PC-3 (cell line): ENCODE measurements around the gene SLCO3A1. TPM values are rescaled to one million over a fixed set of nuclear protein-coding genes. Genes with fewer than 3 reads are reported as not detected.

Experiments used
- ATAC-seq: fragments of 200-7000 bp; cut with Tn5 transposase; 2 replicates; pipeline ENCODE4 v1.9.1; 2020; ENCODE audit warnings: mild to moderate bottlenecking, moderate library complexity
- BruUV-seq: library from RNA; stranded (reverse); fragments of 400-500 nt; replicated peaks from 2 replicates; lab custom pipeline; 2021; lab: Mats Ljungman, UMichigan
- CTCF ChIA-PET: fragments of 300-600 bp; sonication (Branson Sonifier 250); formaldehyde crosslinking; loops from one replicate; lab custom pipeline; 2022; ENCODE audit warnings: antibody characterized with exemption; lab: Charles Lee
- POLR2A ChIA-PET: fragments of 300-600 bp; sonication (Branson Sonifier 250); formaldehyde crosslinking; loops from one replicate; lab custom pipeline; 2022; ENCODE audit warnings: antibody characterized with exemption; ENCODE audit not compliant: unreplicated experiment; lab: Charles Lee
- DNase-seq: peaks from one replicate; pipeline ENCODE4 v3.0.0-alpha.2; 2015
- H2AFZ ChIP-seq: fragments of 300-600 bp; sonication (generic); 2 replicates; pipeline ENCODE4 v1.6.0; 2016; ENCODE audit warnings: antibody characterized with exemption, low read length
- H3F3A ChIP-seq: fragments of 300-600 bp; sonication (generic); one replicate; pipeline ENCODE4 v1.6.0; 2017; ENCODE audit warnings: antibody characterized with exemption, low read length, control low read depth, mild to moderate bottlenecking; ENCODE audit not compliant: unreplicated experiment
- H3K27ac ChIP-seq: fragments of 300-600 bp; sonication (generic); 2 replicates; pipeline ENCODE4 v1.5.1; 2016; ENCODE audit warnings: mild to moderate bottlenecking, low read length
- H3K27me3 ChIP-seq: fragments of 300-600 bp; sonication (generic); 2 replicates; pipeline ENCODE4 v1.6.1; 2016; ENCODE audit warnings: low read length, mixed read lengths
- H3K36me3 ChIP-seq: fragments of 300-600 bp; sonication (generic); 2 replicates; pipeline ENCODE4 v1.6.1; 2016; ENCODE audit warnings: low read depth, mixed run types, low read length, mixed read lengths
- H3K4me1 ChIP-seq: fragments of 300-600 bp; sonication (generic); 2 replicates; pipeline ENCODE4 v1.5.1; 2016; ENCODE audit warnings: low read length; ENCODE audit not compliant: insufficient read depth
- H3K4me2 ChIP-seq: fragments of 300-600 bp; sonication (generic); 2 replicates; pipeline ENCODE4 v1.6.0; 2016; ENCODE audit warnings: low read length
- H3K4me3 ChIP-seq: fragments of 300-600 bp; sonication (generic); 2 replicates; pipeline ENCODE4 v1.5.1; 2016; ENCODE audit warnings: mild to moderate bottlenecking, low read length, mixed read lengths
- H3K79me2 ChIP-seq: fragments of 300-600 bp; sonication (generic); 2 replicates; pipeline ENCODE4 v1.6.1; 2017; ENCODE audit warnings: low read length, mixed read lengths
- H3K9ac ChIP-seq: fragments of 300-600 bp; sonication (generic); 2 replicates; pipeline ENCODE4 v1.6.0; 2016; ENCODE audit warnings: mild to moderate bottlenecking, low read length
- H3K9me2 ChIP-seq: fragments of 300-600 bp; sonication (generic); replicated peaks from 2 replicates; pipeline ENCODE4 v1.6.1; 2016; ENCODE audit warnings: mixed run types, low read length, mixed read lengths
- H3K9me3 ChIP-seq: fragments of 300-600 bp; sonication (generic); 2 replicates; pipeline ENCODE4 v1.6.1; 2016; ENCODE audit warnings: low read length, mixed read lengths
- H4K20me1 ChIP-seq: fragments of 300-600 bp; sonication (generic); 2 replicates; pipeline ENCODE4 v1.6.1; 2016; ENCODE audit warnings: low read length, mixed read lengths
- EZH2 ChIP-seq: fragments of 300-600 bp; sonication (generic); IDR thresholded peaks from one replicate; pipeline ENCODE4 v1.6.1; 2017; ENCODE audit warnings: antibody characterized with exemption, mild to moderate bottlenecking, low read length; ENCODE audit not compliant: unreplicated experiment
- EZH2phosphoT487 ChIP-seq: fragments of 300-600 bp; sonication (generic); IDR thresholded peaks from 2 replicates; pipeline ENCODE4 v1.6.1; 2018; ENCODE audit warnings: mild to moderate bottlenecking, antibody characterized with exemption, low read length, borderline replicate concordance
- intact Hi-C: fragments of 100-400 bp; cut with micrococcal nuclease; formaldehyde crosslinking; loops from 2 replicates; pipeline ENCODE4 v1.9.0; 2023
- total RNA-seq: library from RNA; depleted of rRNA; stranded (reverse); fragments of >200 nt; gene quantifications from 2 replicates; pipeline ENCODE4 v1.2.3, GENCODE V29; 2014
- TF ChIP-seq, protein P1 (sequence below): fragments of 300-600 bp; sonication (generic); conservative IDR thresholded peaks from 2 replicates; pipeline ENCODE4 v1.5.1; 2017; ENCODE audit warnings: antibody characterized with exemption, low read depth, mild to moderate bottlenecking, low read length

The SLCO3A1 gene
- total RNA-seq, 1 experiment from 2014 or later, result 0.07 TPM

DNA sequence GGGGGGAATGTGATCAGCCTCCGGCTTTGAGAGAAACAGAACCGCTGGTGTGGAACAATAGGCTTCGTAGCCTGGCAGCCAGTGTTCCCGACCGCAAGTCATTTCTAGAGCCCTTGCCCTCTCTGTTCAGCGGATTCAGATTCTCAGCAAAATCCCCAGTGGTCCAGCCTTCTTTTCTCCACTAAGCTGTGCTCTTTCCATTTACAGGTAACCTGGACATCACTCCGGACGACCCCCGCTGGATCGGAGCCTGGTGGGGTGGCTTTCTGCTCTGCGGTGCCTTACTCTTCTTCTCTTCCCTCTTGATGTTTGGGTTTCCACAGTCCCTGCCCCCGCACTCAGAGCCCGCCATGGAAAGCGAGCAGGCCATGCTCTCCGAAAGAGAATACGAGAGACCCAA is 250.6 kb downstream of the SLCO3A1 start:
- no peak for ATAC-seq
- no peak overlapping the region for H3K9ac ChIP-seq
- no peak for DNase-seq
- BruUV-seq, result no TSS peak
- no peaks in the 10 kb centered on the region for H3K9me3 ChIP-seq
- H3K9me2 ChIP-seq, result no peaks in the 10 kb centered on the region
- no peak overlapping the region for H3K4me2 ChIP-seq
- H4K20me1 ChIP-seq, result no peaks in the 10 kb centered on the region
- POLR2A ChIA-PET, result no interaction called here
- no peak overlapping the region for H2AFZ ChIP-seq
- no peaks in the 10 kb centered on the region for H3K36me3 ChIP-seq
- H3K79me2 ChIP-seq, result no peaks in the 10 kb centered on the region
- H3K4me1 ChIP-seq, result no peaks in the 10 kb centered on the region
- no peak overlapping the region for H3K4me3 ChIP-seq
- no peaks in the 10 kb centered on the region for H3F3A ChIP-seq
- intact Hi-C loops, result no loop called here
- no peak overlapping the region for H3K27ac ChIP-seq
- CTCF ChIA-PET, result no interaction called here
- TF ChIP-seq EZH2, result no peak
- no peak for TF ChIP-seq EZH2phosphoT487
- TF ChIP-seq, protein P1, sequence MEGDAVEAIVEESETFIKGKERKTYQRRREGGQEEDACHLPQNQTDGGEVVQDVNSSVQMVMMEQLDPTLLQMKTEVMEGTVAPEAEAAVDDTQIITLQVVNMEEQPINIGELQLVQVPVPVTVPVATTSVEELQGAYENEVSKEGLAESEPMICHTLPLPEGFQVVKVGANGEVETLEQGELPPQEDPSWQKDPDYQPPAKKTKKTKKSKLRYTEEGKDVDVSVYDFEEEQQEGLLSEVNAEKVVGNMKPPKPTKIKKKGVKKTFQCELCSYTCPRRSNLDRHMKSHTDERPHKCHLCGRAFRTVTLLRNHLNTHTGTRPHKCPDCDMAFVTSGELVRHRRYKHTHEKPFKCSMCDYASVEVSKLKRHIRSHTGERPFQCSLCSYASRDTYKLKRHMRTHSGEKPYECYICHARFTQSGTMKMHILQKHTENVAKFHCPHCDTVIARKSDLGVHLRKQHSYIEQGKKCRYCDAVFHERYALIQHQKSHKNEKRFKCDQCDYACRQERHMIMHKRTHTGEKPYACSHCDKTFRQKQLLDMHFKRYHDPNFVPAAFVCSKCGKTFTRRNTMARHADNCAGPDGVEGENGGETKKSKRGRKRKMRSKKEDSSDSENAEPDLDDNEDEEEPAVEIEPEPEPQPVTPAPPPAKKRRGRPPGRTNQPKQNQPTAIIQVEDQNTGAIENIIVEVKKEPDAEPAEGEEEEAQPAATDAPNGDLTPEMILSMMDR, result no peak
- H3K27me3 ChIP-seq, result peaks cover 70% of the 10 kb centered on the region

DNA sequence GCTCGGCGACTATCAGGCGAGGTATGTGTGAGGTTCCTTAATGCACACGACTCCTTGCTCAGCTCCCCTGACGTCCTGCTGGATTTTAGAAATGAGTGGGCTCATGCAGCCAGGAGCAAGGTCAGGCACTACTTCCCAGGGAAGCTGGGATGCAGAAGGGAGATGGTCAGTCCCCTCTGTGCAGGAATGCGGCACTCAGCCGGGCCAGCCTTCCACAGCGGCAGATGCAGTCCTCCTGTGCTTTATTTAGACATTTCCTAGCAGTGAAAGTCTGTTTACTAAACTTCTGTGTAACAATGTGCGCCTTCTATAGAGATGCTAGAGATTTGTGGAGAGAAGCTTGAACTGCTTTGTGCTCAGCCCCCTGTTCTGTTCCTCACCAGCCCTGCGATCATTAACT is 252.1 kb downstream of the SLCO3A1 start:
- H3K4me1 ChIP-seq, result no peaks in the 10 kb centered on the region
- intact Hi-C loops, result no loop called here
- H3K9ac ChIP-seq, result no peak overlapping the region
- ATAC-seq (no peak), DNase-seq (no peak)
- no peak overlapping the region for H3K4me3 ChIP-seq
- no peaks in the 10 kb centered on the region for H3K36me3 ChIP-seq
- BruUV-seq, result no TSS peak
- TF ChIP-seq EZH2 (no peak), EZH2phosphoT487 (no peak)
- TF ChIP-seq, protein P1, result no peak
- peaks cover 76% of the 10 kb centered on the region for H3K27me3 ChIP-seq
- no peak overlapping the region for H2AFZ ChIP-seq
- CTCF ChIA-PET, result no interaction called here
- H3K27ac ChIP-seq, result no peak overlapping the region
- no peaks in the 10 kb centered on the region for H3K9me2 ChIP-seq
- H3K79me2 ChIP-seq, result no peaks in the 10 kb centered on the region
- POLR2A ChIA-PET, result no interaction called here
- H3K4me2 ChIP-seq, result no peak overlapping the region
- H3K9me3 ChIP-seq, result no peaks in the 10 kb centered on the region
- H3F3A ChIP-seq, result no peaks in the 10 kb centered on the region
- no peaks in the 10 kb centered on the region for H4K20me1 ChIP-seq

DNA sequence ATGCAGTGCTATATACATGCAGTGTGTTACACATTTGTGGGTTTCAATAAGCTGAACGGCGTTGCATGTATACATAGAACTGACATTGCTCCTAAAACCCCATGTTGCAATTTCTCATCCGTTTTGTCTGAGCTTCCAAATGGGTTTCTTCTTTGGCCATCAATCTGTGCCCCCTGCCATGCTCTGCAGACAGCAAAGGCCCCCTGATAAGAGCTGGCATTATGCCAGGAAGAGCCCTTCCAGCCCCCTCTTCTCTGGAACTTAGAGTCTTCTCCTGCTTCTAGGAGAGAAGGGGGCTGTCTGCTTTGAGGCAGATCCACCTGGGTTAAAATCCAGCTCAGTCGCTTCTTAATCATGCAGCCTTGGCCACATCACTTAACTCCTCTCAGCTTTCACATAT is 254.0 kb downstream of the SLCO3A1 start:
- ChIA-PET CTCF (no interaction called here), POLR2A (no interaction called here)
- Histone ChIP-seq H3K79me2 (no peaks in the 10 kb centered on the region), H3K4me3 (no peak overlapping the region), H3K9me2 (no peaks in the 10 kb centered on the region), H3K27ac (no peak overlapping the region), H3K9me3 (no peaks in the 10 kb centered on the region), H3K9ac (no peak overlapping the region), H3F3A (no peaks in the 10 kb centered on the region), H2AFZ (no peak overlapping the region), H4K20me1 (no peaks in the 10 kb centered on the region), H3K27me3 (peaks cover 73% of the 10 kb centered on the region), H3K4me2 (no peak overlapping the region), H3K36me3 (no peaks in the 10 kb centered on the region), H3K4me1 (no peaks in the 10 kb centered on the region)
- TF ChIP-seq EZH2 (no peak), EZH2phosphoT487 (no peak)
- TF ChIP-seq, protein P1, result no peak
- no peak for ATAC-seq
- no peak for DNase-seq
- BruUV-seq, result no TSS peak
- intact Hi-C loops, result no loop called here
